Tibial nerve (tissue), 4 donors: ENCODE results near the gene SCYL2. TPM values are rescaled to one million over a fixed set of nuclear protein-coding genes. Genes with fewer than 3 reads are reported as not detected.
"Not testable (repeated sequence)": the region's sequence is repeated elsewhere in the genome, so short reads cannot be mapped to it uniquely, and the experiment has no call there.

Experiments used
- DNase-seq, 2 donors: peaks; one replicate each; pipeline ENCODE4 v3.0.0-alpha.2; 2019; ENCODE audit warnings: low spot score in 2 of 2
- H3K27ac ChIP-seq, 4 donors: fragments of 200-600 bp; sonication (generic) in 3 of 4; one replicate each; pipeline ENCODE4 v1.5.1; 2017 to 2019; ENCODE audit warnings: mild to moderate bottlenecking in 1 of 4
- H3K27me3 ChIP-seq, 2 donors: fragments of 200-600 bp; sonication (generic) in 1 of 2; one replicate each; pipeline versions ENCODE4 v1.5.1 to v1.6.0; 2017 to 2019
- H3K36me3 ChIP-seq, 3 donors: fragments of 200-600 bp; sonication (generic); one replicate each; pipeline ENCODE4 v1.5.1; 2018 to 2019
- H3K4me1 ChIP-seq, 4 donors: fragments of 200-600 bp; sonication (generic) in 3 of 4; one replicate each; pipeline ENCODE4 v1.5.1; 2017 to 2019
- H3K4me3 ChIP-seq, 4 donors: fragments of 200-600 bp; sonication (generic) in 3 of 4; one replicate each; pipeline ENCODE4 v1.5.1; 2017 to 2019; ENCODE audit warnings: mild to moderate bottlenecking in 1 of 4, moderate library complexity in 1 of 4
- H3K9me3 ChIP-seq, 4 donors: fragments of 200-600 bp; sonication (generic) in 3 of 4; one replicate each; pipeline ENCODE4 v1.5.1; 2017 to 2019
- EP300 ChIP-seq, 2 donors: sonication (generic); formaldehyde crosslinking; IDR thresholded peaks; one replicate each; pipeline ENCODE4 v1.6.1; 2017; ENCODE audit warnings: antibody characterized with exemption in 2 of 2, mild to moderate bottlenecking in 1 of 2
- POLR2A ChIP-seq, 2 donors: fragments of 450-650 bp; IDR thresholded peaks; one replicate each; pipeline ENCODE4 v1.6.1; 2017; ENCODE audit warnings: antibody characterized with exemption in 2 of 2, mild to moderate bottlenecking in 2 of 2, moderate library complexity in 2 of 2
- WGBS, 2 donors: methylation state at CpG; one replicate each; pipeline ENCODE4 v1.1.5; 2018; 5-methylcytosine and 5-hydroxymethylcytosine counted together
- total RNA-seq, 4 donors: library from RNA; depleted of rRNA; stranded (reverse); fragments of >200 nt; gene quantifications; one replicate each; pipeline ENCODE4 v1.1.0, GENCODE V29; 2016
- TF ChIP-seq, protein P1 (sequence below), 5 experiments: fragments of 200-600 bp in 3 of 5; fragments of 450-650 bp in 2 of 5; sonication (generic) in 3 of 5; IDR thresholded peaks; one replicate each; pipeline ENCODE4 v1.5.1; 2016 to 2019; ENCODE audit warnings: antibody characterized with exemption in 5 of 5, mild to moderate bottlenecking in 3 of 5, moderate library complexity in 2 of 5

The SCYL2 gene
- total RNA-seq, 4 donors from 2014 or later, result 37.5 to 70.1 (median 54.6) TPM

DNA sequence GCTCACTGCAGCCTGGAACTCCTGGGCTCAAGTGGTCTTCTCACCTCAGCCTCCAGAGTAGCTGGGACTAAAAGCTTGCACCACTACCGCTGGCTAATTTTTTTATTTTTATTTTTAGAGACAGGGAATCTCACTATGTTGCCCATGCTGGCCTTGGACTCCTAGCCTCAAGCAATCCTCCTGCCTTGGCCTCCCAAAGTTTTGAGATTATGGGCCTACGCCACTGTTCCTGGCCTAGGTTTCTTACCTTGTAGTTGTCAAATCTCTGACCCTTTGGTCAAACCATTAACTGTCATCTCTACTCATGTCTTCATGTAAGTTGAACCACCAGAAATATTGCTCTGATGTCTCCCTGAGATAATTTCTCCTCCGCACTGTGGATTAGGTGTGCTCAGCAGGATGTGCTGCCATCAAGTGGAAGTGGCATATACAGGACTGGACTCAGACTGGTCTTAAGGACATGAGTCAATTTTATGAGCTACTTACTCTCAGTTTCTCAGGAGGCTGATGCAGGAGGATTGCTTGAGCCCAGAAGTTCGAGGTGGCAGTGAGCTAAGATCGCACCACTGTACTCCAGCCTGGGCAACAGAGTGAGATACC lies 37.8 kb upstream of the SCYL2 start:
- Histone ChIP-seq H3K9me3 (no peaks in the 10 kb centered on the region), H3K4me1 (peaks cover 0 to 3% (median 0%) of the 10 kb centered on the region in 4 donors), H3K4me3 (no peak overlapping the region), H3K36me3 (peaks cover 0 to 20% (median 0%) of the 10 kb centered on the region in 3 donors), H3K27me3 (no peaks in the 10 kb centered on the region), H3K27ac (no peak overlapping the region)
- TF ChIP-seq, protein P1, sequence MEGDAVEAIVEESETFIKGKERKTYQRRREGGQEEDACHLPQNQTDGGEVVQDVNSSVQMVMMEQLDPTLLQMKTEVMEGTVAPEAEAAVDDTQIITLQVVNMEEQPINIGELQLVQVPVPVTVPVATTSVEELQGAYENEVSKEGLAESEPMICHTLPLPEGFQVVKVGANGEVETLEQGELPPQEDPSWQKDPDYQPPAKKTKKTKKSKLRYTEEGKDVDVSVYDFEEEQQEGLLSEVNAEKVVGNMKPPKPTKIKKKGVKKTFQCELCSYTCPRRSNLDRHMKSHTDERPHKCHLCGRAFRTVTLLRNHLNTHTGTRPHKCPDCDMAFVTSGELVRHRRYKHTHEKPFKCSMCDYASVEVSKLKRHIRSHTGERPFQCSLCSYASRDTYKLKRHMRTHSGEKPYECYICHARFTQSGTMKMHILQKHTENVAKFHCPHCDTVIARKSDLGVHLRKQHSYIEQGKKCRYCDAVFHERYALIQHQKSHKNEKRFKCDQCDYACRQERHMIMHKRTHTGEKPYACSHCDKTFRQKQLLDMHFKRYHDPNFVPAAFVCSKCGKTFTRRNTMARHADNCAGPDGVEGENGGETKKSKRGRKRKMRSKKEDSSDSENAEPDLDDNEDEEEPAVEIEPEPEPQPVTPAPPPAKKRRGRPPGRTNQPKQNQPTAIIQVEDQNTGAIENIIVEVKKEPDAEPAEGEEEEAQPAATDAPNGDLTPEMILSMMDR (IDR thresholded peaks at IDR 0.05), result no peak
- TF ChIP-seq POLR2A (IDR thresholded peaks at IDR 0.05), result no peak
- no peak for TF ChIP-seq EP300 (IDR thresholded peaks at IDR 0.05)
- WGBS, 2 donors, result 93 to 96% methylated on average over 5 of the region's 5 CpGs
- DNase-seq, result no peak

DNA sequence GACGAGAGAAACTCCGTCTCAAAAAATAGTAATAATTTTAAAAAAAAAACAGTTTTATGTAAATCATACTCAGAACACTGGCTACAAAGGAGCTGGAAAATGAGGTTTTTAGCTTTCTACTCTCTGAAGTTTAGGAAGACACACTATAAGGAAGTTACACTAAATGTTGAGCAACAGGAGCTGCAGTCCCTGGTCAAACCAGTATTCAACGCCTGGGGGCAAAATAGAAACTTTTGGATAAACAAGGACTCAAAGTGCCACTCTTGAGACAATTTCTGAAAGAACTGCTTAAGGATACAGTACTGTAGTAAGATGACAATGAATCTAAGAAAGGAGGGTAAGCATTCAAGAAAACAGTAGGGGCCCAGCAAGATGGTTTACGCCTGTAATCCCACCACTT lies 37.1 kb upstream of the SCYL2 start:
- DNase-seq, result no peak
- no peak overlapping the region for H3K4me3 ChIP-seq
- peaks cover 0 to 9% (median 0%) of the 10 kb centered on the region in 4 donors for H3K4me1 ChIP-seq
- H3K27ac ChIP-seq, result no peak overlapping the region
- 80 to 84% methylated on average over 4 of the region's 4 CpGs for WGBS, 2 donors
- H3K27me3 ChIP-seq, result no peaks in the 10 kb centered on the region
- H3K9me3 ChIP-seq, result no peaks in the 10 kb centered on the region
- H3K36me3 ChIP-seq, result peaks cover 0 to 12% (median 0%) of the 10 kb centered on the region in 3 donors
- TF ChIP-seq, protein P1 (IDR thresholded peaks at IDR 0.05), result no peak
- TF ChIP-seq EP300 (IDR thresholded peaks at IDR 0.05), result no peak
- no peak for TF ChIP-seq POLR2A (IDR thresholded peaks at IDR 0.05)

DNA sequence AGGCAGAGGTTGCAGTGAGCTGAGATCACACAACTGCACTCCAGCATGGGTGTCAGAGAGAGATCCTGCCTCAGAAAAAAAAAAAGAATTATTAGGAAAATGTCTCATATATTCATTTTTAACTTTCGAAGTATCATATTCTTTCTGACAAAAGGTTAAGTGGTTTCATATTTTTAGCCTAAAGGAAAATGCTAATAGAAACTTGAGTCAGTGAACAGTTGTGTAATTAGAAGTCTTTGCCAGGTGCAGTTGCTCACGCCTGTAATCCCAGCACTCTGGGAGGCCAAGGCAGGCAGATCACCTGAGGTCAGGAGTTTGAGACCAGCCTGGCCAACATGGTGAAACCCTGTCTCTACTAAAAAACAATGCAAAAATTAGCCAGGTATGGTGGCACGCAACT lies 35.1 kb upstream of the SCYL2 start:
- not testable (repeated sequence) for DNase-seq, H3K36me3 ChIP-seq, H3K27ac ChIP-seq, H3K9me3 ChIP-seq, H3K27me3 ChIP-seq, H3K4me3 ChIP-seq
- peaks cover 0 to 12% (median 0%) of the 10 kb centered on the region in 4 donors for H3K4me1 ChIP-seq
- 67 to 78% methylated on average over 3 of the region's 3 CpGs for WGBS, 2 donors

- DNase-seq, result peak in 1 of 2 donors; percentile 36
- peak overlapping the region in 2 of 4 donors; percentile 2 to 5 for H3K27ac ChIP-seq
- peak overlapping the region in 1 of 4 donors; percentile 0 for H3K4me3 ChIP-seq
- no peaks in the 10 kb centered on the region for H3K9me3 ChIP-seq
- peaks cover 0 to 12% (median 0%) of the 10 kb centered on the region in 4 donors for H3K4me1 ChIP-seq
- TF ChIP-seq POLR2A (IDR thresholded peaks at IDR 0.05) (no peak), EP300 (IDR thresholded peaks at IDR 0.05) (no peak)
- TF ChIP-seq, protein P1 (IDR thresholded peaks at IDR 0.05), result no peak
- no peaks in the 10 kb centered on the region for H3K27me3 ChIP-seq
- no peaks in the 10 kb centered on the region for H3K36me3 ChIP-seq
- 17 to 28% methylated on average over 3 of the region's 3 CpGs for WGBS, 2 donors
Measured at GRCh38 chr12:100234166-100234565, 32.8 kb upstream of the SCYL2 start.

- Histone ChIP-seq H3K27me3 (no peaks in the 10 kb centered on the region), H3K36me3 (no peaks in the 10 kb centered on the region), H3K4me3 (peak overlapping the region in 1 of 4 donors; percentile 0), H3K9me3 (no peaks in the 10 kb centered on the region), H3K27ac (peak overlapping the region in 2 of 4 donors; percentile 2 to 5), H3K4me1 (peaks cover 0 to 12% (median 0%) of the 10 kb centered on the region in 4 donors)
- no peak for TF ChIP-seq POLR2A (IDR thresholded peaks at IDR 0.05)
- TF ChIP-seq, protein P1 (IDR thresholded peaks at IDR 0.05), result peak; percentile 59 to 70 (median 67)
- DNase-seq, result no peak
- 40 to 45% methylated on average over 7 of the region's 7 CpGs for WGBS, 2 donors
Measured at GRCh38 chr12:100234591-100235304, 32.2 kb upstream of the SCYL2 start.
